IPS DF 6.9 (cell line): ENCODE data around the gene ZNF346.

Experiments used
- DNase-seq: peaks from one replicate; pipeline ENCODE4 v3.0.0-alpha.2; 2013; ENCODE audit warnings: low read depth, low spot score
- H3K27ac ChIP-seq: one replicate; pipeline ENCODE4 v1.5.1; 2013; ENCODE audit warnings: low read length, control low read depth
- H3K27me3 ChIP-seq: 2 replicates; pipeline ENCODE4 v1.6.1; 2013; ENCODE audit warnings: mild to moderate bottlenecking, low read length; ENCODE audit not compliant: control insufficient read depth, insufficient read depth
- H3K36me3 ChIP-seq: 2 replicates; pipeline ENCODE4 v1.6.1; 2013; ENCODE audit warnings: low read length; ENCODE audit not compliant: control insufficient read depth, insufficient read depth
- H3K4me1 ChIP-seq: 2 replicates; pipeline ENCODE4 v1.6.1; 2013; ENCODE audit warnings: low read length; ENCODE audit not compliant: control insufficient read depth, insufficient read depth
- H3K4me3 ChIP-seq: 2 replicates; pipeline ENCODE4 v1.5.1; 2013; ENCODE audit warnings: mild to moderate bottlenecking, low read length
- H3K9me3 ChIP-seq: 2 replicates; pipeline ENCODE4 v1.6.1; 2013; ENCODE audit warnings: low read length, inconsistent platforms; ENCODE audit not compliant: control insufficient read depth, insufficient read depth
- WGBS: extraction: QIAGEN DNeasy Blood & Tissue Kit; methylation state at CpG from one replicate; pipeline ENCODE4 v1.1.7; 2013; ENCODE audit warnings: mixed read lengths, missing lambda C conversion rate; ENCODE audit not compliant: insufficient read length, insufficient coverage; 5-methylcytosine and 5-hydroxymethylcytosine counted together

Gene ZNF346

DNA sequence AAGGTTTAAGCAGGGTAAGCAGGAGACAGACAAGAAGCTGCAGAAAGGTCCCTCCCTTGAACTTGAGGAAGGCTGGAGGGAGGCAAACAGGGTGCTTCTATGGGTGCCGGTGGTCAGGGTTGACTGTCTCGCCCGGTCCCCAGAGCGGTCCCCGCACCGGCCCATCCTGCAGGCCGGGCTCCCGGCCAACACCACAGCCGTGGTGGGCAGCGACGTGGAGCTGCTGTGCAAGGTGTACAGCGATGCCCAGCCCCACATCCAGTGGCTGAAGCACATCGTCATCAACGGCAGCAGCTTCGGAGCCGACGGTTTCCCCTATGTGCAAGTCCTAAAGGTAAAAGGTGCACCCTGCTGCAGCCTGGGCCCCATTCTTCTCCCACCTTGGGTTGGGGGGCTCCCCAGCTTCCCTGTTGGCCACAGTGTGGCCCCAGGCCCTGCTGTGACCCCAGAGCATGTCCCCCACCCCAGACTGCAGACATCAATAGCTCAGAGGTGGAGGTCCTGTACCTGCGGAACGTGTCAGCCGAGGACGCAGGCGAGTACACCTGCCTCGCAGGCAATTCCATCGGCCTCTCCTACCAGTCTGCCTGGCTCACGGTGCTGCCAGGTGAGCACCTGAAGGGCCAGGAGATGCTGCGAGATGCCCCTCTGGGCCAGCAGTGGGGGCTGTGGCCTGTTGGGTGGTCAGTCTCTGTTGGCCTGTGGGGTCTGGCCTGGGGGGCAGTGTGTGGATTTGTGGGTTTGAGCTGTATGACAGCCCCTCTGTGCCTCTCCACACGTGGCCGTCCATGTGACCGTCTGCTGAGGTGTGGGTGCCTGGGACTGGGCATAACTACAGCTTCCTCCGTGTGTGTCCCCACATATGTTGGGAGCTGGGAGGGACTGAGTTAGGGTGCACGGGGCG, 69.9 kb downstream of the ZNF346 start:
- H3K36me3 ChIP-seq: peaks cover 49% of the 10 kb centered on the region
- DNase-seq: no peak
- H3K4me3 ChIP-seq: no peak overlapping the region
- no peaks in the 10 kb centered on the region; the same call in 1 of the 2 replicates for H3K4me1 ChIP-seq
- WGBS: no CpG with 5 or more reads among the region's 32 CpGs
- no peak overlapping the region for H3K27ac ChIP-seq
- H3K9me3 ChIP-seq: no peaks in the 10 kb centered on the region
- no peaks in the 10 kb centered on the region for H3K27me3 ChIP-seq

DNA sequence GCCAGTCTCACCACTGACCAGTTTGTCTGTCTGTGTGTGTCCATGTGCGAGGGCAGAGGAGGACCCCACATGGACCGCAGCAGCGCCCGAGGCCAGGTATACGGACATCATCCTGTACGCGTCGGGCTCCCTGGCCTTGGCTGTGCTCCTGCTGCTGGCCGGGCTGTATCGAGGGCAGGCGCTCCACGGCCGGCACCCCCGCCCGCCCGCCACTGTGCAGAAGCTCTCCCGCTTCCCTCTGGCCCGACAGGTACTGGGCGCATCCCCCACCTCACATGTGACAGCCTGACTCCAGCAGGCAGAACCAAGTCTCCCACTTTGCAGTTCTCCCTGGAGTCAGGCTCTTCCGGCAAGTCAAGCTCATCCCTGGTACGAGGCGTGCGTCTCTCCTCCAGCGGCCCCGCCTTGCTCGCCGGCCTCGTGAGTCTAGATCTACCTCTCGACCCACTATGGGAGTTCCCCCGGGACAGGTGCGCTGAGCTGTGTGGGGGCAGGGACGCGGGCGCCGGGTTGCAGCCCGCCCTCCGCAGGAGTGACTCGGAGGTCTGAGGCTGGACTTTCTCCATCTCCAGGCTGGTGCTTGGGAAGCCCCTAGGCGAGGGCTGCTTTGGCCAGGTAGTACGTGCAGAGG, 70.7 kb downstream of the ZNF346 start:
- WGBS: no CpG with 5 or more reads among the region's 40 CpGs
- no peaks in the 10 kb centered on the region for H3K9me3 ChIP-seq
- no peaks in the 10 kb centered on the region for H3K27me3 ChIP-seq
- no peak for DNase-seq
- peaks cover 52% of the 10 kb centered on the region for H3K36me3 ChIP-seq
- no peaks in the 10 kb centered on the region for H3K4me1 ChIP-seq
- no peak overlapping the region for H3K4me3 ChIP-seq
- H3K27ac ChIP-seq: no peak overlapping the region

DNA sequence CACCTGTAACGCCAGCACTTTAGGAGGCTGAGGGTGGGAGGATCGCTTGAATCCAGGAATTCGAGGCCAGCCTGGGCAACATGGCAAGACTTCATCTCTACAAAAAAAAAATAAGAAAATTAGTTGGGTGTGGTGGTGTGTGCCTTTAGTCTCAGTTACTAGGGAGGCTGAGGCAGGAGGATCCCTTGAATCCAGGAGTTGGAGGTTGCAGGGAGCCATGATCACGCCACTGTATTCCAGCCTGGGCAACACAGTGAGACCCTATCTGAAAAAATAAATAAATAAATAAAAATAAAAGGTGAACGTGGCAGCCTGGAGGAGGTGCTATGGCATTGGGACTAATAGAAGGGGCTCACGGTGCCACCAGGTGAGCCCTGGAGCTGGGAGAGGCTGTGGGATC, 71.3 kb downstream of the ZNF346 start:
- Histone ChIP-seq H3K4me3 (no peak overlapping the region), H3K27ac (no peak overlapping the region), H3K36me3 (peaks cover 57% of the 10 kb centered on the region), H3K9me3 (no peaks in the 10 kb centered on the region), H3K4me1 (peaks cover 3% of the 10 kb centered on the region; the same call in 1 of the 2 replicates), H3K27me3 (no peaks in the 10 kb centered on the region)
- DNase-seq: no peak
- WGBS: no CpG with 5 or more reads among the region's 6 CpGs

DNA sequence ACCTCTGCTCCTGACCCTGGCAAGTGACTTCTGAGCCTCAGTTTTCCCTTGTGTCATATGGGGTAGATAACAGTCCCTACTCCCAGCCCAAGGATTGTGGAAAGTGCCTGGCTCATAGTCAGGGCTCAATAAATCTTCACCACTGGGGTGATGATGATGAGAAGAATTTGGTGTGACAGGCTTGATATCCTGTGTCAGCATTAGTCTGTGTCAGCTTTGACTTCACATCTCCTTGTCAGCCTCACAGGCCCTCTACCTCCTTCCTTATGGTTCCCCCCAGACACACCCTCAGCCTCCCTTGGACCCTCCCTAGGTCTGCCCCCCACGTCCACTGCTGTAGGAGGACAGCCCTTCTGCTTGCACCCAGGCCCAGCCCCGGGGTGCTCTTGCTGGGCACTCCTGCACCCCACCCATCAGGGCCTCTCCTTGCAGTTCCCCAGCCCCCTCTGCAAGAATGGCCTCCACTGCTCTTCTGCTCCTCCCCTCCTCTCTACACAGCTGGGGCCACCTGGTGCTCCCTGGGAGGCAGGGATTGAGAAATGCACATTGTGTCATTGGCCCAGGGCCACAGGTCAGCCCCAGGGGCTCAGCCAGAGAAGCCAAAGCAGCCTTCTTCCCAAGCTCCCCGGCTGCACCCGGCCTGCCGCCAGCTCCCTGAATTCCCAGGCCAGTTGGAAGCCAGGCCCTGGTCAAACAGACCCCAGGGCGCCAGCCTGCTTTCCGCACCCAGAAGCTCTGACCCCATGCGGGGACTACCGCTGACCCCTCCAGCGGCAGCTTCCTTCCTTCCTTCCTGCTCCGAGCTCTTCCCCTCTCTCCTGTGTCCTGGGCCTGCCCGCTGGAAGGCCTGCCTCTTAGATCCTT, 72.0 kb downstream of the ZNF346 start:
- no peaks in the 10 kb centered on the region for H3K27me3 ChIP-seq
- no CpG with 5 or more reads among the region's 12 CpGs for WGBS
- no peak overlapping the region for H3K4me3 ChIP-seq
- peaks cover 3% of the 10 kb centered on the region; the same call in 1 of the 2 replicates for H3K4me1 ChIP-seq
- no peak overlapping the region for H3K27ac ChIP-seq
- H3K36me3 ChIP-seq: peaks cover 58% of the 10 kb centered on the region
- DNase-seq: no peak
- no peaks in the 10 kb centered on the region for H3K9me3 ChIP-seq

DNA sequence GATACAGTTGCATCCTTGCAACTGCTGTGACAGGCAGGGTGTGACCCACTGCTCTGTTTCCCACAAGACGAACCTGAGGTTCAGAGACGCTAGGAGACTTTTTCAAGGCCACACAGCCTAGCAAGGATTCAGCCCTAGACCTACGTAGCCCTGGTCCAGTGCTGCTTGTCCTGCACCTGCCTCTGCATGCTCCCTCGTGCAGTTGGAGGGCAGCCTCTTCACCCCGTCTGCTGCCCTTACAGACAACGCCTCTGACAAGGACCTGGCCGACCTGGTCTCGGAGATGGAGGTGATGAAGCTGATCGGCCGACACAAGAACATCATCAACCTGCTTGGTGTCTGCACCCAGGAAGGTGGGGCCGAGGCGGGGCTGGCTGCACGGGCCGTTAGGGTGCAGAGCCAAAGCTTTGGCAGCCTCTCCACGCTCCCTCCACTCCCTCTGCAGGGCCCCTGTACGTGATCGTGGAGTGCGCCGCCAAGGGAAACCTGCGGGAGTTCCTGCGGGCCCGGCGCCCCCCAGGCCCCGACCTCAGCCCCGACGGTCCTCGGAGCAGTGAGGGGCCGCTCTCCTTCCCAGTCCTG, 72.7 kb downstream of the ZNF346 start:
- H3K4me3 ChIP-seq: no peak overlapping the region
- peaks cover 55% of the 10 kb centered on the region for H3K36me3 ChIP-seq
- H3K27ac ChIP-seq: no peak overlapping the region
- no peaks in the 10 kb centered on the region for H3K27me3 ChIP-seq
- DNase-seq: no peak
- WGBS: no CpG with 5 or more reads among the region's 28 CpGs
- peaks cover 3% of the 10 kb centered on the region; the same call in 1 of the 2 replicates for H3K4me1 ChIP-seq
- H3K9me3 ChIP-seq: no peaks in the 10 kb centered on the region

DNA sequence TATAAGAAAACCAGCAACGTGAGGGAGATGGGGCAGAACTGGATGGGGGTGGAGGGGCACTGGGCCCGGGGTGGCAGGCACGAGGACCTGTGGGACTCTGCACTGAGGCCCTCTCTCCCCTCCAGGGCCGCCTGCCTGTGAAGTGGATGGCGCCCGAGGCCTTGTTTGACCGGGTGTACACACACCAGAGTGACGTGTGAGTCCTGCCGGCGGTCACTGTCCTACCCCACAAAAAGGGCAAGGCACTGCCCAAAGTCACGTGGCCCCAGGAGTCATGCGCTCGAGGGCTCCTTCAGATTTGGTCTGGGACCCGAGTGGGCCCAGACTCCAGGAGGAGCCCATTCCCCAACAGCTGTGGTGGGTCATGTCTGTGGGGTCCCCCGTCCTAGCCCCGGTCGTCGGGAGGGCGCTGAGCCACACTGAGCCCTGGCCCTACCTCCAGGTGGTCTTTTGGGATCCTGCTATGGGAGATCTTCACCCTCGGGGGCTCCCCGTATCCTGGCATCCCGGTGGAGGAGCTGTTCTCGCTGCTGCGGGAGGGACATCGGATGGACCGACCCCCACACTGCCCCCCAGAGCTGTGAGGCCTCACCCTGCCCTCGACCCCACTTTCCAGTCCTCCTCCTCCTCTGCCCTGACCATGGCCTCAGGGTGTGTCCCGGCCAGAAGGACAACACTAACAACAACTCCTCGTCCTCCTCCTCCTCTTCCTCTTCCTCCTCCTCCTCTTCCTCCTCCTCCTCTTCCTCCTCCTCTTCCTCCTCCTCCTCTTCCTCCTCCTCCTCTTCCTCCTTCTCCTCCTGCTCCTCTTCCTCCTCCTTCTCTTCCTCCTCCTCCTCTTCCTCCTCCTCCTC, 73.9 kb downstream of the ZNF346 start:
- no peak for DNase-seq
- Histone ChIP-seq H3K4me3 (no peak overlapping the region), H3K27me3 (no peaks in the 10 kb centered on the region), H3K27ac (no peak overlapping the region), H3K36me3 (peaks cover 44% of the 10 kb centered on the region), H3K9me3 (no peaks in the 10 kb centered on the region), H3K4me1 (peaks cover 3% of the 10 kb centered on the region; the same call in 1 of the 2 replicates)
- WGBS: no CpG with 5 or more reads among the region's 29 CpGs

DNA sequence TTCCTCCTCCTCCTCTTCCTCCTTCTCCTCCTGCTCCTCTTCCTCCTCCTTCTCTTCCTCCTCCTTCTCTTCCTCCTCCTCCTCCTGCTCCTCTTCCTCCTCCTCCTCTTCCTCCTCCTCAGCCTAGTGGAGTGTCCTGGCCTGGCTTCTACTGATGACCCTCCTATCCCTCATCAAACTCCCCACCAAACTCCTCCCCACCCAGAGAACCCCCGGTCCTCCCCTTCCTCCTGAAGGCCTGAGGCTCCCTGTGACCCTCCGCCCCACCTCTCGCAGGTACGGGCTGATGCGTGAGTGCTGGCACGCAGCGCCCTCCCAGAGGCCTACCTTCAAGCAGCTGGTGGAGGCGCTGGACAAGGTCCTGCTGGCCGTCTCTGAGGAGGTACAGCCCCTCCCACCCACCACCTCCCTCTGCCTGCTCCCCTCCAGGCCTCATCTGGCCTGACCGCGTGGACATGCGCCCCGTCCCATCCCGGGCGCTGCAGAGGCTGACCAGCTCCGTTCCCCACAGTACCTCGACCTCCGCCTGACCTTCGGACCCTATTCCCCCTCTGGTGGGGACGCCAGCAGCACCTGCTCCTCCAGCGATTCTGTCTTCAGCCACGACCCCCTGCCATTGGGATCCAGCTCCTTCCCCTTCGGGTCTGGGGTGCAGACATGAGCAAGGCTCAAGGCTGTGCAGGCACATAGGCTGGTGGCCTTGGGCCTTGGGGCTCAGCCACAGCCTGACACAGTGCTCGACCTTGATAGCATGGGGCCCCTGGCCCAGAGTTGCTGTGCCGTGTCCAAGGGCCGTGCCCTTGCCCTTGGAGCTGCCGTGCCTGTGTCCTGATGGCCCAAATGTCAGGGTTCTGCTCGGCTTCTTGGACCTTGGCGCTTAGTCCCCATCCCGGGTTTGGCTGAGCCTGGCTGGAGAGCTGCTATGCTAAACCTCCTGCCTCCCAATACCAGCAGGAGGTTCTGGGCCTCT, 74.8 kb downstream of the ZNF346 start:
- DNase-seq: no peak
- WGBS: no CpG with 5 or more reads among the region's 30 CpGs
- Histone ChIP-seq H3K4me1 (peaks cover 3% of the 10 kb centered on the region; the same call in 1 of the 2 replicates), H3K27ac (no peak overlapping the region), H3K27me3 (no peaks in the 10 kb centered on the region), H3K4me3 (no peak overlapping the region), H3K36me3 (peaks cover 35% of the 10 kb centered on the region), H3K9me3 (no peaks in the 10 kb centered on the region)

DNA sequence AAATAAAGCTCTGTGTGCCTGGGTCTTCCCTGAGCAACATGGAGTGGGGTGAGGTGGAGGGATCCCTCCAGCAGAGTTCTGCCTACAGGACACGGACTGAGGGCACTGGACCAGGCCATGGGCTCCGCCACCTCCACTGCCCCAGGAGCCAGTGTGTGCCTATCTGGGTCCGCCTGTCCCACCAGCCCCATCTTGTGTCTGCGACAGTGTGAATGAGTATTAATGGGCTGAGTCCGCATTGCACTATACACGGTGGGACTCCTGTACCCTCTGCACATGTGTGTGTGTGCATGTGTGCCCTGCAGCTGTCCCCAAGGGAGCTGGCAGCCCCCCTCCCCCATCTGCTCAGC, 75.6 kb downstream of the ZNF346 start:
- WGBS: no CpG with 5 or more reads among the region's 6 CpGs
- no peak overlapping the region for H3K27ac ChIP-seq
- H3K36me3 ChIP-seq: peaks cover 27% of the 10 kb centered on the region
- no peak for DNase-seq
- peaks cover 3% of the 10 kb centered on the region; the same call in 1 of the 2 replicates for H3K4me1 ChIP-seq
- H3K4me3 ChIP-seq: no peak overlapping the region
- no peaks in the 10 kb centered on the region for H3K9me3 ChIP-seq
- no peaks in the 10 kb centered on the region for H3K27me3 ChIP-seq
